HepG2 (cell line): ENCODE measurements around the gene RORB. TPM values are rescaled to one million over a fixed set of nuclear protein-coding genes. Genes with fewer than 3 reads are reported as not detected.

Experiments used
- ATAC-seq: fragments of 200-7000 bp; cut with Tn5 transposase; 3 replicates; pipeline ENCODE4 v1.9.1; 2020; ENCODE audit warnings: mild to moderate bottlenecking, moderate library complexity
- BruUV-seq: library from RNA; stranded (reverse); fragments of 400-500 nt; replicated peaks from 2 replicates; lab custom pipeline; 2021; lab: Mats Ljungman, UMichigan
- CTCF ChIA-PET: fragments of 300-600 bp; formaldehyde crosslinking; extraction: SDS; loops from one replicate; lab custom pipeline; 2021; ENCODE audit warnings: low total read pairs, inconsistent platforms, low intra/inter-chr PET ratio; lab: Yijun Ruan, JAX
- POLR2A ChIA-PET: fragments of 350-600 bp; sonication (Branson Sonifier 250); formaldehyde crosslinking; loops from one replicate; lab custom pipeline; 2020; ENCODE audit warnings: antibody characterized with exemption, inconsistent platforms; lab: Yijun Ruan, JAX
- DNase-seq: peaks from one replicate; pipeline ENCODE4 v3.0.0-alpha.2; 2015; ENCODE audit warnings: low spot score
- FAIRE-seq: peaks from 3 replicates; lab custom pipeline; 2011; peaks lifted over from hg19 to GRCh38; lab: Jason Lieb, UNC
- H2AFZ ChIP-seq: one replicate; pipeline ENCODE4 v1.6.1; 2011; ENCODE audit warnings: low read length, inconsistent platforms
- H3K27ac ChIP-seq: fragments of 300-600 bp; 3 replicates; pipeline ENCODE4 v1.8.0; 2011; ENCODE audit warnings: mixed run types, mild to moderate bottlenecking, mixed read lengths, low read length, inconsistent platforms; ENCODE audit not compliant: insufficient read depth; ENCODE audit errors: extremely low read length
- H3K27me3 ChIP-seq, 2 experiments: fragments of 200-600 bp in 1 of 2; 2 replicates in 1 of 2; 3 replicates in 1 of 2; pipeline versions ENCODE4 v1.6.0 to v1.8.0; 2011; ENCODE audit warnings: low read length in 2 of 2, mild to moderate bottlenecking in 2 of 2, moderate library complexity in 2 of 2, inconsistent platforms in 1 of 2; ENCODE audit not compliant: insufficient read depth in 2 of 2, control insufficient read depth in 1 of 2
- H3K36me3 ChIP-seq, 2 experiments: fragments of 200-600 bp in 1 of 2; replicated peaks in 1 of 2; 2 replicates in 1 of 2; 3 replicates in 1 of 2; pipeline versions ENCODE4 v1.5.1 to v1.8.0; 2011; ENCODE audit warnings: low read length in 2 of 2, inconsistent platforms in 1 of 2; ENCODE audit not compliant: insufficient read depth in 2 of 2, control insufficient read depth in 1 of 2
- H3K4me1 ChIP-seq: 2 replicates; pipeline ENCODE4 v1.5.1; 2012; ENCODE audit warnings: low read length, inconsistent platforms; ENCODE audit not compliant: insufficient read depth
- H3K4me2 ChIP-seq: 2 replicates; pipeline ENCODE4 v1.6.0; 2011; ENCODE audit warnings: low read depth, low read length, inconsistent platforms
- H3K4me3 ChIP-seq, 3 experiments: fragments of 200-600 bp in 1 of 3; sonication (generic), shearing (Covaris generic) in 1 of 3; replicated peaks in 1 of 3; 2 replicates each; pipeline ENCODE4 v1.5.1; 2011 to 2016; ENCODE audit warnings: low read length in 3 of 3, inconsistent platforms in 2 of 3, low read depth in 2 of 3, mild to moderate bottlenecking in 2 of 3, control low read depth in 1 of 3, mixed read lengths in 1 of 3; ENCODE audit not compliant: insufficient read depth in 1 of 3
- H3K79me2 ChIP-seq: one replicate; pipeline ENCODE4 v1.6.1; 2011; ENCODE audit warnings: low read length, inconsistent platforms; ENCODE audit not compliant: insufficient read depth
- H3K9ac ChIP-seq: 2 replicates; pipeline ENCODE4 v1.6.0; 2011; ENCODE audit warnings: mild to moderate bottlenecking, low read depth, low read length, inconsistent platforms; ENCODE audit not compliant: insufficient read depth
- H3K9me3 ChIP-seq: 2 replicates; pipeline ENCODE4 v1.5.1; 2012; ENCODE audit warnings: mild to moderate bottlenecking, low read length
- H4K20me1 ChIP-seq: 2 replicates; pipeline ENCODE4 v1.6.0; 2011; ENCODE audit warnings: inconsistent platforms, mild to moderate bottlenecking, low read length, moderate library complexity; ENCODE audit not compliant: insufficient read depth
- CREB1 ChIP-seq, 2 experiments: fragments of 450-650 bp in 1 of 2; IDR thresholded peaks; 2 replicates each; pipeline ENCODE4 v1.6.1; 2016 to 2017; ENCODE audit warnings: control low read depth in 1 of 2, mild to moderate bottlenecking in 1 of 2, missing compliant biosample characterization in 1 of 2, missing genetic modification characterization in 1 of 2
- ELF4 ChIP-seq: sonication (generic); formaldehyde crosslinking; IDR thresholded peaks from 2 replicates; pipeline ENCODE4 v1.5.0; 2020; ENCODE audit warnings: missing genetic modification reagents, mild to moderate bottlenecking, moderate library complexity, borderline replicate concordance
- NRL ChIP-seq: sonication (generic); formaldehyde crosslinking; IDR thresholded peaks from 2 replicates; pipeline ENCODE4 v1.5.0; 2020; ENCODE audit warnings: missing genetic modification reagents, mild to moderate bottlenecking, moderate library complexity, borderline replicate concordance
- PREB ChIP-seq: sonication (generic); formaldehyde crosslinking; IDR thresholded peaks from 2 replicates; pipeline ENCODE4 v1.4.0; 2020; ENCODE audit warnings: missing genetic modification reagents
- SNAPC4 ChIP-seq: sonication (generic); formaldehyde crosslinking; IDR thresholded peaks from 2 replicates; pipeline ENCODE4 v1.4.0; 2020; ENCODE audit warnings: mild to moderate bottlenecking, missing genetic modification reagents
- ZNF362 ChIP-seq: sonication (generic); formaldehyde crosslinking; IDR thresholded peaks from 2 replicates; pipeline ENCODE4 v1.4.0; 2020; ENCODE audit warnings: missing genetic modification reagents, mild to moderate bottlenecking, borderline replicate concordance
- ZNF558 ChIP-seq: sonication (generic); formaldehyde crosslinking; IDR thresholded peaks from 2 replicates; pipeline ENCODE4 v1.9.0; 2022; ENCODE audit warnings: mild to moderate bottlenecking, missing genetic modification reagents, borderline replicate concordance
- WGBS: methylation state at CpG from one replicate; pipeline ENCODE4 v1.1.6; 2017; ENCODE audit warnings: low lambda C conversion rate; 5-methylcytosine and 5-hydroxymethylcytosine counted together
- in situ Hi-C: cut with HindIII; loops from 2 replicates; pipeline ENCODE4 v1.10.0; 2017; ENCODE audit warnings: low pct_unique_long_range_greater_than_20kb; ENCODE audit not compliant: extremely low pct_ligation_motif_present
- intact Hi-C: fragments of 100-400 bp; cut with micrococcal nuclease; formaldehyde crosslinking; loops from one replicate; pipeline ENCODE4 v1.10.0; 2022; ENCODE audit not compliant: unreplicated experiment
- polyA plus RNA-seq, 8 experiments: library from polyadenylated mRNA; depleted of rRNA in 3 of 8; stranded (reverse) in 7 of 8; unstranded in 1 of 8; fragments of >200 nt; fragmentation: Illumina TruSeq in 4 of 8; extraction: Trizol in 4 of 8; gene quantifications; 2 replicates each; pipeline versions ENCODE4 v1.2.1 to v1.2.3, GENCODE V29; 2011 to 2016; ENCODE audit warnings: low read depth in 4 of 8, missing spikeins in 1 of 8, mixed read lengths in 1 of 8; ENCODE audit not compliant: insufficient read depth in 1 of 8
- total RNA-seq, 5 experiments: library from RNA; depleted of rRNA; stranded (reverse); fragments of >200 nt; fragmentation: Illumina TruSeq; extraction: Trizol; gene quantifications; 2 replicates each; pipeline ENCODE4 v1.2.3, GENCODE V29; 2016; ENCODE audit warnings: low read depth in 1 of 5

Gene RORB
- total and polyA plus RNA-seq, 2 of the 13 experiments (the other 11 are each of a cell fraction or from before 2014, with no cell fraction given), result not detected

- 74% methylated on average over 5 of the region's 12 CpGs for WGBS
- H3K4me3 ChIP-seq, result no peak overlapping the region
- no peak for FAIRE-seq
Observed at GRCh38 chr9:74642376-74642775, 145.2 kb downstream of the RORB start.

GRCh38 chr9:74643303-74643923 is 146.3 kb downstream of the RORB start:
- DNase-seq, result no peak
- Histone ChIP-seq H3K4me1 (no peaks in the 10 kb centered on the region), H3K27me3 (peaks cover 0 to 6% of the 10 kb centered on the region in 2 experiments; a peak in 1 of 5 replicates), H3K4me2 (no peak overlapping the region), H3K79me2 (no peaks in the 10 kb centered on the region), H3K9ac (no peak overlapping the region), H3K9me3 (no peaks in the 10 kb centered on the region), H3K36me3 (no peaks in the 10 kb centered on the region), H2AFZ (no peak overlapping the region), H3K4me3 (no peak overlapping the region), H3K27ac (no peak overlapping the region), H4K20me1 (no peaks in the 10 kb centered on the region)
- ATAC-seq, result no peak
- intact Hi-C loops (no loop called here), in situ Hi-C loops (no loop called here)
- WGBS, result 35% methylated on average over 5 of the region's 5 CpGs
- BruUV-seq, result no TSS peak
- FAIRE-seq, result no peak
- POLR2A ChIA-PET, result no interaction called here
- CTCF ChIA-PET, result no interaction called here
- TF ChIP-seq ZNF362 (CRISPR knock-in tag) (no peak), ZNF558 (CRISPR knock-in tag) (no peak), ELF4 (CRISPR knock-in tag) (no peak), SNAPC4 (CRISPR knock-in tag) (no peak), PREB (CRISPR knock-in tag) (no peak)

More at GRCh38 chr9:74642376-74642775, 145.2 kb downstream of the RORB start:
- ATAC-seq (no peak), DNase-seq (no peak)
- Histone ChIP-seq H3K79me2 (no peaks in the 10 kb centered on the region), H3K9ac (no peak overlapping the region), H3K36me3 (no peaks in the 10 kb centered on the region), H3K4me1 (no peaks in the 10 kb centered on the region), H2AFZ (no peak overlapping the region), H3K9me3 (no peaks in the 10 kb centered on the region), H4K20me1 (no peaks in the 10 kb centered on the region), H3K27ac (no peak overlapping the region), H3K27me3 (peaks cover 0 to 6% of the 10 kb centered on the region in 2 experiments; a peak in 1 of 5 replicates), H3K4me2 (no peak overlapping the region)
- ChIA-PET CTCF (no interaction called here), POLR2A (no interaction called here)
- peak; percentile 27 for TF ChIP-seq CREB1 (IDR thresholded peaks at IDR 0.05)
- no peak for TF ChIP-seq CREB1 (CRISPR knock-in tag; IDR thresholded peaks at IDR 0.05)
- no peak for TF ChIP-seq NRL
- no TSS peak for BruUV-seq
- in situ Hi-C loops, result no loop called here
- intact Hi-C loops, result no loop called here
